GM19372 (cell line): Measurements from ENCODE around the gene MARF1.
"Not testable (repeated sequence)": the region's sequence is repeated elsewhere in the genome, so short reads cannot be mapped to it uniquely, and the experiment has no call there.

Source experiments
- ATAC-seq: cut with Tn5 transposase; IDR thresholded peaks from one replicate; pipeline ENCODE4 v1.9.1; 2021; ENCODE audit warnings: mild to moderate bottlenecking, low read depth, moderate library complexity; ENCODE audit not compliant: unreplicated experiment

Gene MARF1

DNA sequence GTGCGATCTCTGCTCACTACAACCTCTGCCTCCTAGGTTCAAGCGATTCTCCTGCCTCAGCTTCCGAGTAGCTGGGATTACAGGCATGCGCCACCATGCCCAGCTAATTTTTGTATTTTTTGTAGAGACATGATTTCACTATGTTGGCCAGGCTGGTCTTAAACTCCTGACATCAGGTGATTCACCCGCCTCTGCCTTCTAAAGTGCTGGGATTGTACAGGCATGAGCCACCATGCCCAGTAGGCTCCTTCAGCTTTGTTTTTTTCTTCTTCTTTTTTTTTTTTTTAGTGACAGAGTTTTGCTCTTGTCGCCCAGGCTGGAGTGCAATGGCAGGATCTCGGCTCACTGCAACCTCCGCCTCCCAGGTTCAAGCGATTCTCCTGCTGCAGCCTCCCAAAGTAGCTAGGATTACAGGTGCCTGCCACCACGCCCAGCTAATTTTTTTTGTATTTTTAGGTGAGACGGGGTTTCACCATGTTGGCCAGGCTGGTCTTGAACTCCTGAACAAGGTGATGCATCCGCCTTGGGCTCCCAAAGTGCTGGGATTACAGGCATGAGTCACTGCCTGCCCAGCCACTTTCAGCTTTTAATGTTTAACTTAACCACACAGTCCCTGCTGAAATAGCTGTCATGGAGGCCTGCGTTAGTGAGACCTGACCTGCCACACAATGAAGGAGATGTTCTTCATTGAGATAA, 95.7 kb downstream of the MARF1 start:
- not testable (repeated sequence) for ATAC-seq

DNA sequence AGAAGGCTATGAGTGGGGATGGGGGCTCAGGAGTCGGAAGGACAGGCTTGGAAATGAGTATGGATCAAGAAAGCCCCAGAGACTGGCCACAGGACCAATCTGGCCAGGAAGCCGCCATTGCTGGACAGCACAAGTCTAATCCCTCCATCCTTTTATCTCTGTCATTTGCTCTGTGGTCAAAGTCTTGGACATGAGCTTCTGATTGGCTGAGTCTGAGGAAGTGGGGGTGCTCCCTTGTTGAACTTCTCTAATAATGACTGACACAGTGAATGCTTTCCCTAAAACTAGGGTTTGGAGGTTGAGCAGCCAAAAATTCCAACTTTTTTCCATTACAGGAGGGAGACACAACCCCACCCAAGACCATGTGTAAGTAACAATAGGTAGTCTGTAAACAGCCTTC, 97.4 kb downstream of the MARF1 start:
- ATAC-seq, result no peak

DNA sequence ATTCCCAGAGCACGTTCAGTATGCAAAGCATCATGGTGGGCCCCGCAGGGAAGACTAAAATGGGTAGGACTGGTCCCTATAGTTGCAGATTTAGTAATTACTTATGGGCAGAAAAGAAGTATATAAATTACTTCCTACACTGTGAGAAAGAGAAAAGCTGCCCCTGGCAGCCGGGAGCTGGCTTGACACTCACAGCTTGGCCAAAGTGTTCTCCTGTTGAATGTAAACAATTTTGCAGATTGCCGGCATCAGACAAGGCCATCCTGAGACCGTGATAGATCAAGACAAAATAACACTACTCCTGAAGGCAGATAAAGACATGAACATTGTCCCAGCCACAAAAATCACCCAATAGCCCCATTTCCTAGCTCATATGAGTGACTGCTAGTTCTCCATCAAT, 98.5 kb downstream of the MARF1 start:
- no peak for ATAC-seq
